Brain microvascular endothelial cell (primary cell): Measurements from ENCODE around the gene LYRM2.
A peak's percentile ranks its signal among the peaks of the same experiment; 100 is the strongest.

Experiments
- DNase-seq: peaks from one replicate; pipeline ENCODE4 v3.0.0-alpha.2; 2020
- H3K27ac ChIP-seq: fragments of 250-450 bp; sonication (Bioruptor Pico); 2 replicates; pipeline ENCODE4 v1.5.1; 2020; ENCODE audit warnings: mild to moderate bottlenecking, moderate library complexity
- H3K27me3 ChIP-seq: fragments of 250-450 bp; sonication (Bioruptor Pico); replicated peaks from 2 replicates; pipeline ENCODE4 v1.5.1; 2020; ENCODE audit warnings: mild to moderate bottlenecking
- H3K36me3 ChIP-seq: fragments of 250-450 bp; sonication (Bioruptor Pico); replicated peaks from 2 replicates; pipeline ENCODE4 v1.5.1; 2020; ENCODE audit warnings: mild to moderate bottlenecking
- H3K4me3 ChIP-seq: 2 replicates; pipeline ENCODE4 v1.5.1; 2011; ENCODE audit warnings: low read depth, mild to moderate bottlenecking, control low read depth, low read length, moderate library complexity
- CTCF ChIP-seq: IDR thresholded peaks from 2 replicates; pipeline ENCODE4 v1.5.1; 2011; ENCODE audit warnings: low read depth, mild to moderate bottlenecking, moderate library complexity, low read length, control low read depth, inconsistent platforms; ENCODE audit errors: missing control alignments
- in situ Hi-C: cut with HindIII; loops from 2 replicates; pipeline ENCODE4 v1.10.0; 2017; ENCODE audit warnings: low sequenced_read_pairs, low pct_ligation_motif_present

The LYRM2 gene

GRCh38 chr6:89670935-89671565 is 32.5 kb upstream of the LYRM2 start:
- in situ Hi-C loops = no loop called here
- Histone ChIP-seq H3K27me3 (no peaks in the 10 kb centered on the region), H3K4me3 (no peak overlapping the region), H3K36me3 (peaks cover 34% of the 10 kb centered on the region), H3K27ac (no peak overlapping the region)
- TF ChIP-seq CTCF = no peak
- DNase-seq = no peak

GRCh38 chr6:89669002-89669401 is 30.5 kb upstream of the LYRM2 start:
- H3K27ac ChIP-seq = peak overlapping the region; percentile 3
- DNase-seq = peak; percentile 70
- no peak for TF ChIP-seq CTCF
- peaks cover 19% of the 10 kb centered on the region for H3K36me3 ChIP-seq
- in situ Hi-C loops = no loop called here
- no peak overlapping the region for H3K4me3 ChIP-seq
- no peaks in the 10 kb centered on the region for H3K27me3 ChIP-seq

GRCh38 chr6:89667872-89668556 is 29.5 kb upstream of the LYRM2 start:
- Histone ChIP-seq H3K4me3 (no peak overlapping the region), H3K36me3 (peaks cover 19% of the 10 kb centered on the region), H3K27me3 (no peaks in the 10 kb centered on the region), H3K27ac (peak overlapping the region; percentile 4)
- in situ Hi-C loops = no loop called here
- no peak for TF ChIP-seq CTCF
- peak; percentile 14 for DNase-seq

- Histone ChIP-seq H3K27ac (no peak overlapping the region), H3K27me3 (no peaks in the 10 kb centered on the region), H3K4me3 (no peak overlapping the region), H3K36me3 (peaks cover 35% of the 10 kb centered on the region)
- no peak for TF ChIP-seq CTCF
- DNase-seq = no peak
- in situ Hi-C loops = no loop called here
Observed at GRCh38 chr6:89662659-89663223, 24.2 kb upstream of the LYRM2 start.

DNA sequence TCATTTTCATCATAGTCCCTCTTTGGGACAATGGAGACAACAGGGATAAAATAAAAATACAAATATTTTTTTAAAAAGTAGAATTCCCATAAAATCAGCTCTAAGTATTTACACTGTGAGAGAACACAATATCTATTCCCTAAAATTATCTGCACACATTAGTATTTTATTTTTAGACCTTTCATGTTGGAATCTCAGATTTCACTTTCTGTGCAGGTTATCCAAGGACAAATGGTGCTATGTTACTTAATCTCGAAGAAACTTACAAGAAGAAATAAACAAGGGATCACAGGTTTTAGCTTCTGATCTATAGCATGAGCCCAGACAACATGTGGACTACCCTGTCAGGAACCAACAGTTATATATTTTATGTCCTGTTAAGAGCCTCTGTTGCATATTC is 23.0 kb upstream of the LYRM2 start:
- in situ Hi-C loops = no loop called here
- no peaks in the 10 kb centered on the region for H3K27me3 ChIP-seq
- no peak for DNase-seq
- no peak overlapping the region for H3K27ac ChIP-seq
- no peak for TF ChIP-seq CTCF
- peaks cover 45% of the 10 kb centered on the region for H3K36me3 ChIP-seq
- no peak overlapping the region for H3K4me3 ChIP-seq
